Lower leg skin (tissue), 4 donors: ENCODE data around the gene GAK. TPM values are rescaled to one million over a fixed set of nuclear protein-coding genes. Genes with fewer than 3 reads are reported as not detected.

Experiments
- DNase-seq, 2 donors: peaks; one replicate each; pipeline ENCODE4 v3.0.0-alpha.2; 2019; ENCODE audit warnings: low spot score in 2 of 2
- H3K4me3 ChIP-seq: fragments of 200-600 bp; sonication (generic); 2 replicates; pipeline ENCODE4 v1.5.1; 2017; ENCODE audit warnings: mild to moderate bottlenecking, low read depth; ENCODE audit not compliant: poor library complexity, severe bottlenecking
- POLR2A ChIP-seq, 2 donors: fragments of 450-650 bp; IDR thresholded peaks; one replicate each; pipeline ENCODE4 v1.6.1; 2016 to 2017; ENCODE audit warnings: antibody characterized with exemption in 2 of 2, mild to moderate bottlenecking in 1 of 2, moderate library complexity in 1 of 2
- WGBS, 2 donors: methylation state at CpG; one replicate each; pipeline ENCODE4 v1.1.5; 2018; 5-methylcytosine and 5-hydroxymethylcytosine counted together
- intact Hi-C: fragments of 100-400 bp; cut with DNase I; formaldehyde crosslinking; loops from one replicate; pipeline ENCODE4 v1.15.0; 2023; ENCODE audit warnings: low total_unique reads
- total RNA-seq, 4 donors: library from RNA; depleted of rRNA; stranded (reverse); fragments of >200 nt; gene quantifications; one replicate each; pipeline ENCODE4 v1.1.0, GENCODE V29; 2016
- TF ChIP-seq, protein P1 (sequence below), 3 donors: fragments of 450-650 bp; IDR thresholded peaks; one replicate each; pipeline ENCODE4 v1.5.1; 2016; ENCODE audit warnings: antibody characterized with exemption in 3 of 3, mild to moderate bottlenecking in 3 of 3, moderate library complexity in 2 of 3

Gene GAK
- total RNA-seq, 4 donors from 2014 or later = 94.7 to 154 (median 108) TPM

DNA sequence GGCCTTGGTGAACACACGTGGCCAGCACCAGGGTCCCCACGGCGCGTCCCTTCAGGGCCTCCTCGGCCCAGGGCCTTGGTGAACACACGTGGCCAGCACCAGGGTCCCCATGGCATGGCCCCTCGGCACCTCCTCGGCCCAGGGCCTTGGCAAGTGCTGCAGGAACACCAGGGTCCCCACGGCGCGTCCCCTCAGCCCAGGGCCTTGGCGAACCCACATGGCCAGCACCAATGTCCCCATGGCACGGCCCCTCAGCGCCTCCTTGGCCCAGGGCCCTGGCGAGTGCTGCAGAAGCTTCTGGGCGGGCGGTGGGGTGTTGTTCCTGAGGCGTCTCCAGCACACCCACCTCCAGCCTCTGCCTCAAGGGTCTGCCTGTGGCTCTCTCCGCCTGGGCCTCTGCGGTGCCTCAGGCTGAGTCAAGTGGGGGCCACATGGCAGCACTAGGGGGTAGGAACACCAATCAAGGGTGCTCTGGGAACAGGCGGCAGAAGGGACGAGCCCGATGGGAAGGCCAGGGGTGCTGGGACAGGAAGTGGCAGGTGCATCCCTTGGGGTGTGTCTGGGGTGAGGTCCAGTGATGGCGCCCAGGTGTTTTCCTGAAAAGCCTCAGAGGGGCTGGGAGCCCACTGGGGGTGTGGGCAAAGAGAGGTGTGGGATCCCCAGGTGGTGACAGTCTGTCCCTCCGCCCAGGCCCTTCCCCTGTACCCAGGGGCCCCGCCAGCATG is 64.4 kb downstream of the GAK start:
- intact Hi-C loops = no loop called here
- H3K4me3 ChIP-seq = no peak overlapping the region
- WGBS, 2 donors = 89 to 93% methylated on average over 16 to 24 of the region's 26 CpGs
- TF ChIP-seq POLR2A (IDR thresholded peaks at IDR 0.05) = no peak
- TF ChIP-seq, protein P1, sequence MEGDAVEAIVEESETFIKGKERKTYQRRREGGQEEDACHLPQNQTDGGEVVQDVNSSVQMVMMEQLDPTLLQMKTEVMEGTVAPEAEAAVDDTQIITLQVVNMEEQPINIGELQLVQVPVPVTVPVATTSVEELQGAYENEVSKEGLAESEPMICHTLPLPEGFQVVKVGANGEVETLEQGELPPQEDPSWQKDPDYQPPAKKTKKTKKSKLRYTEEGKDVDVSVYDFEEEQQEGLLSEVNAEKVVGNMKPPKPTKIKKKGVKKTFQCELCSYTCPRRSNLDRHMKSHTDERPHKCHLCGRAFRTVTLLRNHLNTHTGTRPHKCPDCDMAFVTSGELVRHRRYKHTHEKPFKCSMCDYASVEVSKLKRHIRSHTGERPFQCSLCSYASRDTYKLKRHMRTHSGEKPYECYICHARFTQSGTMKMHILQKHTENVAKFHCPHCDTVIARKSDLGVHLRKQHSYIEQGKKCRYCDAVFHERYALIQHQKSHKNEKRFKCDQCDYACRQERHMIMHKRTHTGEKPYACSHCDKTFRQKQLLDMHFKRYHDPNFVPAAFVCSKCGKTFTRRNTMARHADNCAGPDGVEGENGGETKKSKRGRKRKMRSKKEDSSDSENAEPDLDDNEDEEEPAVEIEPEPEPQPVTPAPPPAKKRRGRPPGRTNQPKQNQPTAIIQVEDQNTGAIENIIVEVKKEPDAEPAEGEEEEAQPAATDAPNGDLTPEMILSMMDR (IDR thresholded peaks at IDR 0.05) = no peak
- no peak for DNase-seq

DNA sequence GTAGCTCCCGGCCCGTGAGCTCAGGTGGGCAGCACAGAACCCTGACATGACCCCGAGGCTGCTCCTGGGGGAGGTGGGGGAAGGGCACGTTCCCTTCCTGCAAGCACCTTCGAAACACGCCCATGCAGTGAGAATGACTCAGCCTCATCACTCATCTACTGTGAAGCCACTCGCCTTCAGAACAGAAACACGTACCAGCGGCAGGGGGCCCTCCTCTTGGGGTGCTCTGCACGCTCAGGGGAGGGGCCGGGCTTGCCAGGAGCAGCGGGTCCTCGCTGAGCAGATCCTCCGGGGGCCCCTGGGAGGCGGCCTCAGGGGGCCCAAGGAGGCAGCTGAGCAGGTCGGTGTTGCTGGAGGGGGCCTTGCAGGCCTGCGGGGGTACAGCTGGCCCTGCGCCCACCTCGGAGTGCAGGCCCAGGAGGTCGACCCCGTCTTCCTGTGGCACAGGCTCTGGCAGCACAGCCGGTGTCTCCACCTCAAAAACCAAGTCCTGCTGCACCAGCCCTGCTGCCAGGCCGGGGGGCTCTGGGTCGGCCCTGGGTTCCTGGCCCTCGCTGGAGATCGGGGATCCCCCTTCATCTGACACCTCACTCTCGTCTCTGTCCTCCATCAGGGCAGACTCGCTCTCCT is 65.2 kb downstream of the GAK start:
- intact Hi-C loops = no loop called here
- WGBS, 2 donors = 82 to 83% methylated on average over 10 to 25 of the region's 28 CpGs
- TF ChIP-seq POLR2A (IDR thresholded peaks at IDR 0.05) = no peak
- TF ChIP-seq, protein P1 (IDR thresholded peaks at IDR 0.05) = no peak
- no peak for DNase-seq
- H3K4me3 ChIP-seq = no peak overlapping the region

DNA sequence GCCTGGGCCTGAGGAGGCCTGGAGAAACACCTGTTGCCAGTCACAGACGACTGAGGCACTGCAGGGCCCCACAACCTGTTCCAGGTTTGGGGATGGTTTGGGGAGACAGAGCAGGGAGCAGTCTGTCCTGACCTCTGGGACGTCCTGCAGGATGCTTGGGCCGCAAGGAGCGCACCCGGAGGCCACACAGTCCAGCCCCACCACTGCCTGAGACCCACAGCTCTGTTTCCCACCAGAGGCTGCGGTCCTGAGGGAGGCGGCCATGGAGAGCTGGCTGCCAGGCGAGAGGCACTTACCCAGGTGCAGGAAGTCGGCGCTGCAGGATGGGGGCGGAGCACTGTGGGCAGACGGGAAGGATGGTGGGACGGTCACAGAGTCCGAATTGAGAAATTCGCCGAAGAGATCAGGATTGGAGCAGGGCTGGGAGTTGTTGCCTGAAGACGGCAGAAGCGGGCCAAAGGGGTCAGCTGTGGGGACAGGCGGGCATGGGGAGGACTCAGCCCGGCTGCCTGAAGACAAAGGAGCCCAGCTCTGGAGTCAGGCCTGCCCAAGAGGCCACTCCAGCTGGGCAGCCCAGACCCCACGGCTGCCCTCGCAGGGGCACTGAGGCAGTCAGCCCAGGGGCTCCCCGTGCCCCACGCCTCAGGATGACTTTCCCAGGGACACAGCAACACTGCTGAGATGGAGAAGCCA is 65.9 kb downstream of the GAK start:
- no peak overlapping the region for H3K4me3 ChIP-seq
- WGBS, 2 donors = 89 to 93% methylated on average over 20 to 24 of the region's 24 CpGs
- no peak for DNase-seq
- intact Hi-C loops = no loop called here
- no peak for TF ChIP-seq POLR2A (IDR thresholded peaks at IDR 0.05)
- TF ChIP-seq, protein P1 (IDR thresholded peaks at IDR 0.05) = no peak

DNA sequence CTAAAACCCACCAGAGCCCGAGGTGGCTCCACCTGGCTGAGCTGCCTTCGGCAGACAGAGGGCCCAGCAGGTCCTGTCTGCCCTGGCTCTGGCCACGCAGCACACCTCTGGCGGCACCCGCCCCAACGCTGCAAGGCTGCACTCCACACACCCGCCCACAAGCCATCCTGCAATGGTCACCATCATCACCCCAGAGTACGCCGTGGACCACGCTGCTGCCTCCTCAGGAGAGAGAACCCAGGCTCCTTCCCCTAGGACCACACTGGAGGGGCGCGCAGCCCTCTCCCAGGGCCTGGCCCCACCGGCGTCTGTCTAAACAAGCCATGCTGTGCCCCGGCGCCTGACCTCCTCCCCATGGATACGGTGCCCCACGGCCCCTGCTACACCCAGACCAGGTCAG is 66.5 kb downstream of the GAK start:
- 94 to 98% methylated on average over 17 of the region's 18 CpGs for WGBS, 2 donors
- no peak overlapping the region for H3K4me3 ChIP-seq
- intact Hi-C loops = no loop called here
- no peak for TF ChIP-seq POLR2A (IDR thresholded peaks at IDR 0.05)
- DNase-seq = no peak

DNA sequence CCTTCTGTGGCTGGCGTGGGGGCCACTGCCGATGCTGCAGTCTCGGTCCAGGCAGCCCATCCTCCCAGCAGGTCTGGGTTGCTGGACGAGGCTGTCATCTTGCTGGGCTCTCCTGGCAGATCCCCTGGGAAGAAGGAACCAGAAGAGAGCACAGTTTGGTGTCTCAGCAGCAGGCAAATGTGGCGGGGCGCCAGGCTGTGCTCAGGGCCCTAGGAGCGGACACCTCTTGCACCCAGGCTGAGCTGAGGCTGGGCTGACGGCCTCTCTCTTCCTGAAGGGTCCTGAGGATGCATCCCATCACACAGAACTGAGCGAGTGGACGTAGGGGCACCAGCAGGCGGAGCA is 67.0 kb downstream of the GAK start:
- intact Hi-C loops = no loop called here
- TF ChIP-seq, protein P1 (IDR thresholded peaks at IDR 0.05) = no peak
- TF ChIP-seq POLR2A (IDR thresholded peaks at IDR 0.05) = no peak
- WGBS, 2 donors = 94 to 96% methylated on average over 9 to 11 of the region's 11 CpGs

DNA sequence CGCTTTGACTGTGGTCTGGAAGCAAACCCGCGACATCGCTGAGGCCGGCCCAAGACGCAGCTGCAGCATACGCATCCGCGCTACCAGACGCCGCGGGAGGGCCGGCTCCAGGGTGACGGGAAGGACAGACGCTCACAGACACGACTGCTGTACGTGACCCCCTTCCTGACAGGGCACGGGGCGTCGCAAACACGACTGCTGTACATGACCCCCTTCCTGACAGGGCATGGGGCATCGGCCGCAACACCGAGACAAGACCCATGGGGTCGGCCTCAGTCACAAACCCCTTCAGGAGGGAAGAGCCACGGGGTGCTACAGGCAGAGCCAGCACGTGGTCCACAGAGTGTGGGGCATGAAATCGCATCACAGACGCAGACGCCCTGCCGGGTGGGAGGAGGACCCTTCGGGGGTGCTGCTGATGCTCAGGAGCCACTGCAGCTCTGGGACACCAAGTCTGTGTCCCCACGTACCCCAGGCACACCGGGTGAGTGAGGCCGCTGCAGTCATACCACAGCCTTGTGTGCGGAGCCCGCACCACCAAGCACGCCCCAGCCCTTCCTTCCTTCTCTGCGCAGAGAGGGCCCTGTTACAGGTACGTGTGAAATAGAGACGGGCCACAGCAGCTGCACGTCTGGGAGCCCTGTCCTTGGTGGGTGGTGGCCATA is 67.5 kb downstream of the GAK start:
- WGBS, 2 donors = 93 to 96% methylated on average over 41 to 42 of the region's 42 CpGs
- intact Hi-C loops = no loop called here
- H3K4me3 ChIP-seq = no peak overlapping the region
- no peak for DNase-seq
- TF ChIP-seq, protein P1 (IDR thresholded peaks at IDR 0.05) = no peak
- no peak for TF ChIP-seq POLR2A (IDR thresholded peaks at IDR 0.05)

More for the DNA sequence above, 67.0 kb downstream of the GAK start:
- H3K4me3 ChIP-seq = no peak overlapping the region
- no peak for DNase-seq
